GM23338 (cell line): ENCODE data around the gene MTAP.
A peak's percentile ranks its signal among the peaks of the same experiment; 100 is the strongest.

Experiments used
- JUNB ChIP-seq: IDR thresholded peaks from one replicate; pipeline ENCODE4 v1.6.1; 2016; ENCODE audit warnings: antibody characterized with exemption; ENCODE audit not compliant: unreplicated experiment
- TF ChIP-seq, protein P1 (sequence below), 2 experiments: fragments of 200-600 bp in 1 of 2; sonication (generic) in 1 of 2; conservative IDR thresholded peaks; 2 replicates each; pipeline versions ENCODE4 v1.5.1 to v1.6.1; 2016 to 2017; ENCODE audit warnings: antibody characterized with exemption in 2 of 2, low read depth in 2 of 2, mild to moderate bottlenecking in 2 of 2, moderate library complexity in 1 of 2

DNA sequence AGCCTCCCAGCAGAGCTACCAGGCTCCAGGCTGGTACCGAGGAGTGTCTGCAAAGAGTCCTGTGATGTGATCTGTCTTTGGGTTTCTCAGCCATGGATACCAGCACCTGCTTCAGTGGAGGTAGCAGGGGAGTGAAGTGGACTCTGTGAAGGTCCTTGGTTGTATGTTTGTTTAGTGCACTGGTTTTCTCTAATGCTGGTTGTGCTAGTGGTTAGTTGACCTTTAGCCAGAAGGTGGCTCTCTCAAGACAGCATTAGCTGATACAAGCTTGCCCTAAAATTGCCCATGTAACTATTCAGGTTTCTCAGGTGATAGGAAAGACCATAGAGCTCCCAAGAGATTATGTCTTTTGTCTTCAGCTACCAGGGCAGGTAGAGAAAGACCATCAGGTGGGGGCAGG lies 87.2 kb downstream of the MTAP start:
- no peak for TF ChIP-seq JUNB
- TF ChIP-seq, protein P1, sequence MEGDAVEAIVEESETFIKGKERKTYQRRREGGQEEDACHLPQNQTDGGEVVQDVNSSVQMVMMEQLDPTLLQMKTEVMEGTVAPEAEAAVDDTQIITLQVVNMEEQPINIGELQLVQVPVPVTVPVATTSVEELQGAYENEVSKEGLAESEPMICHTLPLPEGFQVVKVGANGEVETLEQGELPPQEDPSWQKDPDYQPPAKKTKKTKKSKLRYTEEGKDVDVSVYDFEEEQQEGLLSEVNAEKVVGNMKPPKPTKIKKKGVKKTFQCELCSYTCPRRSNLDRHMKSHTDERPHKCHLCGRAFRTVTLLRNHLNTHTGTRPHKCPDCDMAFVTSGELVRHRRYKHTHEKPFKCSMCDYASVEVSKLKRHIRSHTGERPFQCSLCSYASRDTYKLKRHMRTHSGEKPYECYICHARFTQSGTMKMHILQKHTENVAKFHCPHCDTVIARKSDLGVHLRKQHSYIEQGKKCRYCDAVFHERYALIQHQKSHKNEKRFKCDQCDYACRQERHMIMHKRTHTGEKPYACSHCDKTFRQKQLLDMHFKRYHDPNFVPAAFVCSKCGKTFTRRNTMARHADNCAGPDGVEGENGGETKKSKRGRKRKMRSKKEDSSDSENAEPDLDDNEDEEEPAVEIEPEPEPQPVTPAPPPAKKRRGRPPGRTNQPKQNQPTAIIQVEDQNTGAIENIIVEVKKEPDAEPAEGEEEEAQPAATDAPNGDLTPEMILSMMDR (conservative IDR thresholded peaks at IDR 0.05; ENCODE audit: low read depth in 2 of 2): peak; percentile 13 to 53; a peak in 2 of 4 replicates
